Smooth muscle cell (in vitro differentiated cells): ENCODE results near the gene ABCC8. TPM values are rescaled to one million over a fixed set of nuclear protein-coding genes. Genes with fewer than 3 reads are reported as not detected.

Experiments
- DNase-seq: peaks from one replicate; lab custom pipeline; 2025; ENCODE audit not compliant: unreplicated experiment; lab: John Stamatoyannopoulos, UW
- H2AFZ ChIP-seq: fragments of 200-600 bp; sonication (generic); 2 replicates; pipeline ENCODE4 v1.6.0; 2016; ENCODE audit warnings: antibody characterized with exemption, low read depth, mild to moderate bottlenecking
- H3F3A ChIP-seq: fragments of 200-600 bp; sonication (generic); 2 replicates; pipeline ENCODE4 v1.6.0; 2017; ENCODE audit warnings: antibody characterized with exemption, low read depth
- H3K27ac ChIP-seq: fragments of 200-600 bp; sonication (generic); 2 replicates; pipeline ENCODE4 v1.5.1; 2016; ENCODE audit warnings: low read depth, mild to moderate bottlenecking
- H3K27me3 ChIP-seq: fragments of 200-600 bp; sonication (generic); 2 replicates; pipeline ENCODE4 v1.6.1; 2016; ENCODE audit warnings: low read depth, mild to moderate bottlenecking
- H3K36me3 ChIP-seq: fragments of 200-600 bp; sonication (generic); 2 replicates; pipeline ENCODE4 v1.5.1; 2016; ENCODE audit warnings: low read depth
- H3K4me1 ChIP-seq: fragments of 200-600 bp; sonication (generic); 2 replicates; pipeline ENCODE4 v1.5.1; 2016; ENCODE audit warnings: low read depth
- H3K4me2 ChIP-seq: fragments of 200-600 bp; sonication (generic); 2 replicates; pipeline ENCODE4 v1.6.0; 2016; ENCODE audit warnings: mild to moderate bottlenecking
- H3K4me3 ChIP-seq: fragments of 200-600 bp; sonication (generic); 2 replicates; pipeline ENCODE4 v1.5.1; 2016; ENCODE audit warnings: mild to moderate bottlenecking
- H3K79me2 ChIP-seq: fragments of 200-600 bp; sonication (generic); 2 replicates; pipeline ENCODE4 v1.6.0; 2016; ENCODE audit warnings: low read depth, mild to moderate bottlenecking
- H3K9ac ChIP-seq: fragments of 200-600 bp; sonication (generic); 2 replicates; pipeline ENCODE4 v1.6.0; 2016; ENCODE audit warnings: low read depth
- H3K9me3 ChIP-seq: fragments of 200-600 bp; sonication (generic); replicated peaks from 2 replicates; pipeline ENCODE4 v1.5.1; 2016; ENCODE audit warnings: low read depth
- H4K20me1 ChIP-seq: fragments of 200-600 bp; sonication (generic); 2 replicates; pipeline ENCODE4 v1.6.0; 2016; ENCODE audit warnings: low read depth
- CTCF ChIP-seq: fragments of 200-600 bp; sonication (generic); IDR thresholded peaks from 2 replicates; pipeline ENCODE4 v1.5.1; 2017; ENCODE audit warnings: borderline replicate concordance, mild to moderate bottlenecking, antibody characterized with exemption; ENCODE audit not compliant: insufficient read depth, poor library complexity, severe bottlenecking
- WGBS: methylation state at CpG from one replicate; pipeline ENCODE4 v1.1.7; 2016; ENCODE audit warnings: low lambda C conversion rate; 5-methylcytosine and 5-hydroxymethylcytosine counted together
- polyA plus RNA-seq: library from polyadenylated mRNA; unstranded; fragments of >200 nt; fragmentation: Nextera tagmentation; extraction: Ambion mirVana; gene quantifications from 2 replicates; pipeline ENCODE4 v1.2.1, GENCODE V29; 2016
- total RNA-seq: library from RNA; depleted of rRNA; stranded (reverse); fragments of >200 nt; gene quantifications from 2 replicates; pipeline ENCODE4 v1.2.3, GENCODE V29; 2014

The ABCC8 gene
- total RNA-seq = not detected in 2 replicates
- polyA plus RNA-seq = not detected in 2 replicates

- Histone ChIP-seq H3K9me3 (no peaks in the 10 kb centered on the region), H3K79me2 (no peaks in the 10 kb centered on the region), H3K9ac (no peak within 1 kb of the TSS), H2AFZ (no peak within 1 kb of the TSS), H3K4me2 (peak within 1 kb of the TSS; percentile 68), H3K27me3 (peaks cover 92% of the 10 kb centered on the region), H4K20me1 (no peaks in the 10 kb centered on the region), H3K27ac (no peak within 1 kb of the TSS), H3F3A (no peaks in the 10 kb centered on the region), H3K36me3 (no peaks in the 10 kb centered on the region), H3K4me3 (peak within 1 kb of the TSS; percentile 34), H3K4me1 (peaks cover 9% of the 10 kb centered on the region)
- no peak for TF ChIP-seq CTCF
- DNase-seq = no peak
- WGBS = 4% methylated on average over 59 of the region's 80 CpGs
Observed at GRCh38 chr11:17476317-17477083, at the start of gene ABCC8. ABCC8 (minus strand) TSS chr11:17476845; CDS start chr11:17476776, 69 bp downstream.

GRCh38 chr11:17526326-17526725 is 49.7 kb upstream of the ABCC8 start:
- no peak for DNase-seq
- Histone ChIP-seq H2AFZ (no peak overlapping the region), H3K9ac (no peak overlapping the region), H3K4me1 (peaks cover 7% of the 10 kb centered on the region), H3K79me2 (no peaks in the 10 kb centered on the region), H3K4me2 (no peak overlapping the region), H3F3A (no peaks in the 10 kb centered on the region), H3K27me3 (peaks cover 14% of the 10 kb centered on the region), H3K9me3 (no peaks in the 10 kb centered on the region), H3K4me3 (no peak overlapping the region), H4K20me1 (no peaks in the 10 kb centered on the region), H3K27ac (no peak overlapping the region), H3K36me3 (no peaks in the 10 kb centered on the region)
- no peak for TF ChIP-seq CTCF
- WGBS = 89% methylated on average over 13 of the region's 13 CpGs

DNA sequence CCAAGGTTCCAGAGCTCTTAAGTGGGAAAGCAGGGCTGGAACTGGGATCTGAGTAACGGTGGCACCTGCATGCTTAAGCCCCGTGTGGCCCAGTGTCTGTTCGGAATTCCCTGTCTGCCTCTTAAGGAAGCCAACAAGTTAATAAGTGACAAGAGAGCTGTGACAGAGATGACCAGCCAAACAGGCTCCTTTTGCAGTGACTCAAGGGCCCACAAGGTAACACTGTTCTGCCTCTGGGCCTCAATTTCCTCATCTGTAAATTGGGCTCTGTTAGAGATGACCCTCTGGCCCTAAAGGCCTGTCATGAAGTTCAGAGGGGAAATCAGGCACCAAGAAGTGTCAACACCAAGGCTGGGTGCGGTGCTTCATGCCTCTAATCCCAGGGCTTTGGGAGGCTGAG is 48.9 kb upstream of the ABCC8 start:
- TF ChIP-seq CTCF = no peak
- H3K79me2 ChIP-seq = no peaks in the 10 kb centered on the region
- H3F3A ChIP-seq = no peaks in the 10 kb centered on the region
- H3K36me3 ChIP-seq = no peaks in the 10 kb centered on the region
- DNase-seq = no peak
- H4K20me1 ChIP-seq = no peaks in the 10 kb centered on the region
- no peak overlapping the region for H3K4me2 ChIP-seq
- WGBS = 85% methylated on average over 4 of the region's 4 CpGs
- no peak overlapping the region for H2AFZ ChIP-seq
- no peak overlapping the region for H3K9ac ChIP-seq
- no peaks in the 10 kb centered on the region for H3K9me3 ChIP-seq
- peaks cover 14% of the 10 kb centered on the region for H3K27me3 ChIP-seq
- H3K27ac ChIP-seq = no peak overlapping the region
- peaks cover 7% of the 10 kb centered on the region for H3K4me1 ChIP-seq
- H3K4me3 ChIP-seq = no peak overlapping the region

GRCh38 chr11:17524221-17524620 is 47.6 kb upstream of the ABCC8 start:
- H3K36me3 ChIP-seq = no peaks in the 10 kb centered on the region
- no peaks in the 10 kb centered on the region for H3K79me2 ChIP-seq
- H3K4me2 ChIP-seq = no peak overlapping the region
- peaks cover 10% of the 10 kb centered on the region for H3K27me3 ChIP-seq
- no peak for DNase-seq
- no peak overlapping the region for H3K4me3 ChIP-seq
- no peak overlapping the region for H2AFZ ChIP-seq
- no peaks in the 10 kb centered on the region for H4K20me1 ChIP-seq
- no peak overlapping the region for H3K27ac ChIP-seq
- no peaks in the 10 kb centered on the region for H3K9me3 ChIP-seq
- WGBS = 90% methylated on average over 9 of the region's 9 CpGs
- no peak for TF ChIP-seq CTCF
- no peaks in the 10 kb centered on the region for H3K4me1 ChIP-seq
- no peak overlapping the region for H3K9ac ChIP-seq
- H3F3A ChIP-seq = no peaks in the 10 kb centered on the region
